GM12878 (cell line): ENCODE measurements around the gene UBE2F.

ENCODE experiments used
- CEBPB ChIP-seq, 2 experiments: fragments of 150-350 bp in 1 of 2; IDR thresholded peaks; 2 replicates each; pipeline ENCODE4 v1.6.1; 2012 to 2014; ENCODE audit warnings: low read depth in 2 of 2, low read length in 2 of 2, borderline replicate concordance in 1 of 2, inconsistent platforms in 1 of 2
- JUND ChIP-seq: IDR thresholded peaks from 2 replicates; pipeline ENCODE4 v1.6.1; 2012; ENCODE audit warnings: low read depth, mild to moderate bottlenecking, low read length, improper control_type of control experiment, moderate library complexity
- NFIC ChIP-seq: IDR thresholded peaks from 2 replicates; pipeline ENCODE4 v1.6.1; 2012; ENCODE audit warnings: low read depth, mild to moderate bottlenecking, inconsistent platforms, low read length, moderate library complexity
- NR2C2 ChIP-seq: IDR thresholded peaks from 2 replicates; pipeline ENCODE4 v1.6.1; 2011; ENCODE audit warnings: borderline replicate concordance, low read depth; ENCODE audit not compliant: control insufficient read depth, insufficient read length
- POLR2A ChIP-seq: IDR thresholded peaks from 2 replicates; pipeline ENCODE4 v1.6.1; 2011; ENCODE audit warnings: low read depth, mild to moderate bottlenecking, low read length
- RAD21 ChIP-seq: IDR thresholded peaks from 2 replicates; pipeline ENCODE4 v1.6.1; 2011; ENCODE audit warnings: mild to moderate bottlenecking, low read depth, low read length, moderate library complexity; ENCODE audit not compliant: insufficient read depth
- TCF12 ChIP-seq: IDR thresholded peaks from 2 replicates; pipeline ENCODE4 v1.6.1; 2011; ENCODE audit warnings: low read depth, mild to moderate bottlenecking, low read length
- TF ChIP-seq, protein P1 (sequence below): IDR thresholded peaks from 2 replicates; pipeline ENCODE4 v1.6.1; 2012; ENCODE audit warnings: mild to moderate bottlenecking, low read depth, low read length
- TF ChIP-seq, protein P2 (sequence below): fragments of 450-650 bp; IDR thresholded peaks from 2 replicates; pipeline ENCODE4 v1.6.1; 2017; ENCODE audit warnings: borderline replicate concordance
- TF ChIP-seq, protein P3 (sequence below), 3 experiments: IDR thresholded peaks in 2 of 3; conservative IDR thresholded peaks in 1 of 3; 2 replicates each; pipeline ENCODE4 v1.5.1; 2011; ENCODE audit warnings: low read depth in 3 of 3, low read length in 3 of 3, mild to moderate bottlenecking in 3 of 3, control low read depth in 2 of 3, moderate library complexity in 2 of 3, inconsistent platforms in 1 of 3, mixed read lengths in 1 of 3; ENCODE audit not compliant: control insufficient read depth in 2 of 3, insufficient read depth in 1 of 3; ENCODE audit errors: extremely low read depth in 1 of 3
- TF ChIP-seq, protein P4 (sequence below): IDR thresholded peaks from 2 replicates; pipeline ENCODE4 v1.6.1; 2012; ENCODE audit warnings: low read depth, low read length, improper control_type of control experiment

DNA sequence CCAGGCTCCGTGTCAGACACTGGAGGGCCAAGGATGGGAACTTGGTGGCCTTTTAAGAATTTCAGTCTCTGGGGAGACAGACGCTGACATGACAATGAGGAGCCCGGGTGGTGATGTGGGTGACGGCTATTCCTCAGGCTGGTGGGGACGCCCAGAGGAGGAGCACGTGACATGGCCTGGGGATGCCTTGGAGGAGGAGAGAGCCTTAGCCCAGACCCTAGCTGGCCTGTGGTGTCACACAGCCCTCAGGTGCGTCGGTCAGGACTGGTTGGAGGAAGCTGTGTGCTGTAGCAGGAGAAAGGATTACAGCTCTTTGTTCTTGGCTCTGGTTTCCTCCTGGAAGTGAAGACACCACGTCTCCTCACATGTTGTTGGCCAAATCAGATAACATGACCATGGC lies 54.0 kb downstream of the UBE2F start:
- no peak for TF ChIP-seq JUND
- TF ChIP-seq, protein P1, sequence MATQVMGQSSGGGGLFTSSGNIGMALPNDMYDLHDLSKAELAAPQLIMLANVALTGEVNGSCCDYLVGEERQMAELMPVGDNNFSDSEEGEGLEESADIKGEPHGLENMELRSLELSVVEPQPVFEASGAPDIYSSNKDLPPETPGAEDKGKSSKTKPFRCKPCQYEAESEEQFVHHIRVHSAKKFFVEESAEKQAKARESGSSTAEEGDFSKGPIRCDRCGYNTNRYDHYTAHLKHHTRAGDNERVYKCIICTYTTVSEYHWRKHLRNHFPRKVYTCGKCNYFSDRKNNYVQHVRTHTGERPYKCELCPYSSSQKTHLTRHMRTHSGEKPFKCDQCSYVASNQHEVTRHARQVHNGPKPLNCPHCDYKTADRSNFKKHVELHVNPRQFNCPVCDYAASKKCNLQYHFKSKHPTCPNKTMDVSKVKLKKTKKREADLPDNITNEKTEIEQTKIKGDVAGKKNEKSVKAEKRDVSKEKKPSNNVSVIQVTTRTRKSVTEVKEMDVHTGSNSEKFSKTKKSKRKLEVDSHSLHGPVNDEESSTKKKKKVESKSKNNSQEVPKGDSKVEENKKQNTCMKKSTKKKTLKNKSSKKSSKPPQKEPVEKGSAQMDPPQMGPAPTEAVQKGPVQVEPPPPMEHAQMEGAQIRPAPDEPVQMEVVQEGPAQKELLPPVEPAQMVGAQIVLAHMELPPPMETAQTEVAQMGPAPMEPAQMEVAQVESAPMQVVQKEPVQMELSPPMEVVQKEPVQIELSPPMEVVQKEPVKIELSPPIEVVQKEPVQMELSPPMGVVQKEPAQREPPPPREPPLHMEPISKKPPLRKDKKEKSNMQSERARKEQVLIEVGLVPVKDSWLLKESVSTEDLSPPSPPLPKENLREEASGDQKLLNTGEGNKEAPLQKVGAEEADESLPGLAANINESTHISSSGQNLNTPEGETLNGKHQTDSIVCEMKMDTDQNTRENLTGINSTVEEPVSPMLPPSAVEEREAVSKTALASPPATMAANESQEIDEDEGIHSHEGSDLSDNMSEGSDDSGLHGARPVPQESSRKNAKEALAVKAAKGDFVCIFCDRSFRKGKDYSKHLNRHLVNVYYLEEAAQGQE, result no peak
- TF ChIP-seq, protein P2, sequence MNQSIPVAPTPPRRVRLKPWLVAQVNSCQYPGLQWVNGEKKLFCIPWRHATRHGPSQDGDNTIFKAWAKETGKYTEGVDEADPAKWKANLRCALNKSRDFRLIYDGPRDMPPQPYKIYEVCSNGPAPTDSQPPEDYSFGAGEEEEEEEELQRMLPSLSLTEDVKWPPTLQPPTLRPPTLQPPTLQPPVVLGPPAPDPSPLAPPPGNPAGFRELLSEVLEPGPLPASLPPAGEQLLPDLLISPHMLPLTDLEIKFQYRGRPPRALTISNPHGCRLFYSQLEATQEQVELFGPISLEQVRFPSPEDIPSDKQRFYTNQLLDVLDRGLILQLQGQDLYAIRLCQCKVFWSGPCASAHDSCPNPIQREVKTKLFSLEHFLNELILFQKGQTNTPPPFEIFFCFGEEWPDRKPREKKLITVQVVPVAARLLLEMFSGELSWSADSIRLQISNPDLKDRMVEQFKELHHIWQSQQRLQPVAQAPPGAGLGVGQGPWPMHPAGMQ, result no peak
- no peak for TF ChIP-seq NR2C2
- TF ChIP-seq CEBPB (IDR thresholded peaks at IDR 0.05; ENCODE audit: borderline replicate concordance in 1 of 2, low read depth in 2 of 2, low read length in 2 of 2), result no peak
- no peak for TF ChIP-seq POLR2A
- TF ChIP-seq NFIC, result no peak
- TF ChIP-seq, protein P3, sequence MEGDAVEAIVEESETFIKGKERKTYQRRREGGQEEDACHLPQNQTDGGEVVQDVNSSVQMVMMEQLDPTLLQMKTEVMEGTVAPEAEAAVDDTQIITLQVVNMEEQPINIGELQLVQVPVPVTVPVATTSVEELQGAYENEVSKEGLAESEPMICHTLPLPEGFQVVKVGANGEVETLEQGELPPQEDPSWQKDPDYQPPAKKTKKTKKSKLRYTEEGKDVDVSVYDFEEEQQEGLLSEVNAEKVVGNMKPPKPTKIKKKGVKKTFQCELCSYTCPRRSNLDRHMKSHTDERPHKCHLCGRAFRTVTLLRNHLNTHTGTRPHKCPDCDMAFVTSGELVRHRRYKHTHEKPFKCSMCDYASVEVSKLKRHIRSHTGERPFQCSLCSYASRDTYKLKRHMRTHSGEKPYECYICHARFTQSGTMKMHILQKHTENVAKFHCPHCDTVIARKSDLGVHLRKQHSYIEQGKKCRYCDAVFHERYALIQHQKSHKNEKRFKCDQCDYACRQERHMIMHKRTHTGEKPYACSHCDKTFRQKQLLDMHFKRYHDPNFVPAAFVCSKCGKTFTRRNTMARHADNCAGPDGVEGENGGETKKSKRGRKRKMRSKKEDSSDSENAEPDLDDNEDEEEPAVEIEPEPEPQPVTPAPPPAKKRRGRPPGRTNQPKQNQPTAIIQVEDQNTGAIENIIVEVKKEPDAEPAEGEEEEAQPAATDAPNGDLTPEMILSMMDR (IDR thresholded peaks at IDR 0.05 in 2 of 3, conservative IDR thresholded peaks at IDR 0.05 in 1 of 3; ENCODE audit: control insufficient read depth in 2 of 3, extremely low read depth in 1 of 3, insufficient read depth in 1 of 3, low read depth in 3 of 3, low read length in 3 of 3), result no peak
- TF ChIP-seq, protein P4, sequence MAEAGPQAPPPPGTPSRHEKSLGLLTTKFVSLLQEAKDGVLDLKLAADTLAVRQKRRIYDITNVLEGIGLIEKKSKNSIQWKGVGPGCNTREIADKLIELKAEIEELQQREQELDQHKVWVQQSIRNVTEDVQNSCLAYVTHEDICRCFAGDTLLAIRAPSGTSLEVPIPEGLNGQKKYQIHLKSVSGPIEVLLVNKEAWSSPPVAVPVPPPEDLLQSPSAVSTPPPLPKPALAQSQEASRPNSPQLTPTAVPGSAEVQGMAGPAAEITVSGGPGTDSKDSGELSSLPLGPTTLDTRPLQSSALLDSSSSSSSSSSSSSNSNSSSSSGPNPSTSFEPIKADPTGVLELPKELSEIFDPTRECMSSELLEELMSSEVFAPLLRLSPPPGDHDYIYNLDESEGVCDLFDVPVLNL, result no peak
- TF ChIP-seq TCF12, result no peak
- TF ChIP-seq RAD21, result no peak
